Adipose tissue (tissue), 3 donors: Measurements from ENCODE around the gene CLDN5. TPM values are rescaled to one million over a fixed set of nuclear protein-coding genes. Genes with fewer than 3 reads are reported as not detected.
"Not testable (repeated sequence)": the region's sequence is repeated elsewhere in the genome, so short reads cannot be mapped to it uniquely, and the experiment has no call there.

Experiments
- H3K27ac ChIP-seq: one replicate; pipeline ENCODE4 v1.5.1; 2013; ENCODE audit warnings: low read depth, low read length
- WGBS, 3 donors: extraction: QIAGEN DNeasy Blood & Tissue Kit; methylation state at CpG; one replicate each; pipeline ENCODE4 v1.1.7; 2013; 5-methylcytosine and 5-hydroxymethylcytosine counted together
- polyA plus RNA-seq, 3 donors: library from polyadenylated mRNA; stranded (reverse); fragments of 200-250 nt; gene quantifications; one replicate each; pipeline ENCODE4 v1.2.3, GENCODE V29; 2013
- donor health status: healthy with polysubstance abuse.
- donor health status: Bipolar disorder and iron deficiency.
- donor health status: healthy.

Gene CLDN5
- polyA plus RNA-seq, 3 donors, result 33.8 to 221 (median 199) TPM

GRCh38 chr22:19550382-19550781 lies 26.2 kb upstream of the CLDN5 start:
- WGBS, 3 donors, result 78 to 87% (median 84%) methylated on average over 7 of the region's 7 CpGs
- H3K27ac ChIP-seq, result no peak overlapping the region

GRCh38 chr22:19549428-19549827 lies 25.2 kb upstream of the CLDN5 start:
- 71 to 86% (median 84%) methylated on average over 7 of the region's 7 CpGs for WGBS, 3 donors
- H3K27ac ChIP-seq, result no peak overlapping the region

GRCh38 chr22:19548964-19549363 lies 24.8 kb upstream of the CLDN5 start:
- H3K27ac ChIP-seq, result no peak overlapping the region
- 83 to 91% (median 84%) methylated on average over 2 of the region's 2 CpGs for WGBS, 3 donors

GRCh38 chr22:19548427-19548826 lies 24.2 kb upstream of the CLDN5 start:
- 89 to 94% (median 90%) methylated on average over 5 of the region's 5 CpGs for WGBS, 3 donors
- not testable (repeated sequence) for H3K27ac ChIP-seq

- WGBS, 3 donors, result 86 to 94% (median 88%) methylated on average over 8 of the region's 8 CpGs
- H3K27ac ChIP-seq, result no peak overlapping the region
These were observed 23.4 kb upstream of the CLDN5 start for GRCh38 chr22:19547620-19548019.

GRCh38 chr22:19546680-19547079 lies 22.5 kb upstream of the CLDN5 start:
- WGBS, 3 donors, result 58 to 73% (median 64%) methylated on average over 6 of the region's 6 CpGs
- no peak overlapping the region for H3K27ac ChIP-seq

- no peak overlapping the region for H3K27ac ChIP-seq
- 75 to 90% (median 86%) methylated on average over 5 of the region's 5 CpGs for WGBS, 3 donors
These were observed 21.7 kb upstream of the CLDN5 start for GRCh38 chr22:19545935-19546207.

- no peak overlapping the region for H3K27ac ChIP-seq
- WGBS, 3 donors, result 65 to 74% (median 67%) methylated on average over 16 of the region's 16 CpGs
These were observed 19.9 kb upstream of the CLDN5 start for GRCh38 chr22:19543970-19544708.

GRCh38 chr22:19540394-19540793 lies 16.2 kb upstream of the CLDN5 start:
- no peak overlapping the region for H3K27ac ChIP-seq

GRCh38 chr22:19537941-19538488 lies 13.8 kb upstream of the CLDN5 start:
- 82 to 85% (median 83%) methylated on average over 5 of the region's 5 CpGs for WGBS, 3 donors
- no peak overlapping the region for H3K27ac ChIP-seq

GRCh38 chr22:19536564-19536963 lies 12.4 kb upstream of the CLDN5 start:
- WGBS, 3 donors, result 82 to 92% (median 89%) methylated on average over 8 to 9 of the region's 9 CpGs
- no peak overlapping the region for H3K27ac ChIP-seq

GRCh38 chr22:19535001-19535400 lies 10.8 kb upstream of the CLDN5 start:
- 22 to 54% (median 26%) methylated on average over 3 of the region's 3 CpGs for WGBS, 3 donors
- no peak overlapping the region for H3K27ac ChIP-seq

GRCh38 chr22:19533857-19534256 lies 9.6 kb upstream of the CLDN5 start:
- H3K27ac ChIP-seq, result no peak overlapping the region

GRCh38 chr22:19533049-19533626 lies 8.9 kb upstream of the CLDN5 start:
- no peak overlapping the region for H3K27ac ChIP-seq
- 88 to 90% (median 89%) methylated on average over 8 of the region's 8 CpGs for WGBS, 3 donors

- H3K27ac ChIP-seq, result not testable (repeated sequence)
- 87 to 94% (median 89%) methylated on average over 6 of the region's 6 CpGs for WGBS, 3 donors
These were observed 7.1 kb upstream of the CLDN5 start for GRCh38 chr22:19531327-19531726.

- H3K27ac ChIP-seq, result no peak overlapping the region
- 51 to 80% (median 73%) methylated on average over 3 of the region's 3 CpGs for WGBS, 3 donors
These were observed 6.5 kb upstream of the CLDN5 start for GRCh38 chr22:19530751-19531150.

GRCh38 chr22:19529811-19530210 lies 5.6 kb upstream of the CLDN5 start:
- H3K27ac ChIP-seq, result no peak overlapping the region
- 72 to 79% (median 76%) methylated on average over 4 of the region's 4 CpGs for WGBS, 3 donors

GRCh38 chr22:19527861-19528417 lies 3.7 kb upstream of the CLDN5 start:
- 70 to 78% (median 77%) methylated on average over 17 of the region's 17 CpGs for WGBS, 3 donors
- no peak overlapping the region for H3K27ac ChIP-seq

GRCh38 chr22:19527321-19527721 lies 3.1 kb upstream of the CLDN5 start:
- 76 to 80% (median 77%) methylated on average over 5 of the region's 5 CpGs for WGBS, 3 donors
- H3K27ac ChIP-seq, result no peak overlapping the region

- WGBS, 3 donors, result 81 to 85% (median 83%) methylated on average over 7 of the region's 7 CpGs
- H3K27ac ChIP-seq, result no peak overlapping the region
These were observed 2.5 kb upstream of the CLDN5 start for GRCh38 chr22:19526702-19527111.
